H1 (cell line): ENCODE results near the gene SPDYC. TPM values are rescaled to one million over a fixed set of nuclear protein-coding genes. Genes with fewer than 3 reads are reported as not detected.

Experiments
- CTCF ChIA-PET: fragments of 300-600 bp; sonication (Branson Sonifier 250); formaldehyde crosslinking; loops from one replicate; lab custom pipeline; 2021; ENCODE audit not compliant: partially characterized antibody; lab: Charles Lee
- POLR2A ChIA-PET: fragments of 300-600 bp; sonication (Branson Sonifier 250); formaldehyde crosslinking; loops from one replicate; lab custom pipeline; 2021; ENCODE audit warnings: inconsistent platforms; ENCODE audit not compliant: partially characterized antibody; lab: Charles Lee
- DNase-seq, 2 experiments: peaks; one replicate each; pipeline versions ENCODE4 v3.0.0 to v3.0.0-alpha.2; 2010 to 2022; ENCODE audit warnings: low spot score in 2 of 2, low read depth in 1 of 2, mixed read lengths in 1 of 2
- FAIRE-seq: peaks from 2 replicates; lab custom pipeline; 2011; peaks lifted over from hg19 to GRCh38; lab: Jason Lieb, UNC
- H2AFZ ChIP-seq: 2 replicates; pipeline ENCODE4 v1.8.1; 2012; ENCODE audit warnings: low read length, inconsistent platforms
- H2AK5ac ChIP-seq: 2 replicates; pipeline ENCODE4 v1.6.1; 2013; ENCODE audit warnings: low read depth, low read length
- H2BK120ac ChIP-seq: replicated peaks from 2 replicates; pipeline ENCODE3; 2013; ENCODE audit warnings: low read depth, low read length, inconsistent platforms
- H2BK12ac ChIP-seq: 2 replicates; pipeline ENCODE4 v1.6.1; 2013; ENCODE audit warnings: low read depth, low read length
- H2BK15ac ChIP-seq: 2 replicates; pipeline ENCODE4 v1.6.1; 2013; ENCODE audit warnings: low read length
- H2BK20ac ChIP-seq: 2 replicates; pipeline ENCODE4 v1.6.1; 2013; ENCODE audit warnings: low read length
- H2BK5ac ChIP-seq: 2 replicates; pipeline ENCODE4 v1.6.1; 2013; ENCODE audit warnings: low read depth, low read length
- H3K14ac ChIP-seq: 2 replicates; pipeline ENCODE4 v1.6.1; 2013; ENCODE audit warnings: inconsistent platforms; ENCODE audit not compliant: insufficient read length
- H3K18ac ChIP-seq: 2 replicates; pipeline ENCODE4 v1.6.1; 2013; ENCODE audit warnings: low read length; ENCODE audit errors: extremely low read depth
- H3K23ac ChIP-seq: 2 replicates; pipeline ENCODE4 v1.6.1; 2013; ENCODE audit warnings: inconsistent platforms; ENCODE audit not compliant: insufficient read length
- H3K23me2 ChIP-seq: 2 replicates; pipeline ENCODE4 v1.6.1; 2013; ENCODE audit warnings: low read depth, low read length
- H3K27ac ChIP-seq: 2 replicates; pipeline ENCODE4 v1.6.1; 2011; ENCODE audit warnings: low read depth, low read length, inconsistent platforms
- H3K27me3 ChIP-seq, 4 experiments: replicated peaks in 1 of 4; 1 replicate in 1 of 4; 2 replicates in 3 of 4; pipeline versions ENCODE4 v1.6.1 to v1.8.1; 2011 to 2013; ENCODE audit warnings: low read length in 3 of 4, mild to moderate bottlenecking in 3 of 4, inconsistent platforms in 2 of 4, mixed read lengths in 2 of 4, moderate library complexity in 1 of 4; ENCODE audit not compliant: control insufficient read depth in 3 of 4, insufficient read depth in 3 of 4; ENCODE audit errors: extremely low read depth in 1 of 4
- H3K36me3 ChIP-seq, 4 experiments: 2 replicates each; pipeline versions ENCODE4 v1.6.1 to v1.8.1; 2011 to 2013; ENCODE audit warnings: mild to moderate bottlenecking in 4 of 4, low read length in 3 of 4, moderate library complexity in 2 of 4, control low read depth in 1 of 4, inconsistent platforms in 1 of 4; ENCODE audit not compliant: insufficient read depth in 4 of 4, control insufficient read depth in 2 of 4
- H3K4ac ChIP-seq: replicated peaks from 2 replicates; pipeline ENCODE3; 2013; ENCODE audit warnings: low read length, low read depth, mixed read lengths, inconsistent platforms; ENCODE audit not compliant: insufficient read length
- H3K4me1 ChIP-seq, 4 experiments: replicated peaks in 1 of 4; 1 replicate in 1 of 4; 2 replicates in 3 of 4; pipeline versions ENCODE4 v1.6.1 to v1.8.1; 2011 to 2013; ENCODE audit warnings: low read length in 3 of 4, inconsistent platforms in 2 of 4, mixed read lengths in 1 of 4; ENCODE audit not compliant: insufficient read depth in 4 of 4, control insufficient read depth in 3 of 4
- H3K4me2 ChIP-seq, 2 experiments: 2 replicates each; pipeline versions ENCODE4 v1.6.1 to v1.8.1; 2011 to 2013; ENCODE audit warnings: low read depth in 2 of 2, low read length in 2 of 2, control low read depth in 1 of 2, inconsistent platforms in 1 of 2, mild to moderate bottlenecking in 1 of 2; ENCODE audit not compliant: insufficient read depth in 1 of 2
- H3K4me3 ChIP-seq, 4 experiments: fragments of 200-600, 300-600 bp in 1 of 4; sonication (generic), shearing (Covaris generic), sonication (Bioruptor Twin) in 1 of 4; 2 replicates each; pipeline versions ENCODE4 v1.5.1 to v1.8.1; 2011 to 2016; ENCODE audit warnings: low read length in 4 of 4, low read depth in 3 of 4, control low read depth in 2 of 4, inconsistent platforms in 2 of 4, mild to moderate bottlenecking in 2 of 4, mixed read lengths in 1 of 4, moderate library complexity in 1 of 4; ENCODE audit not compliant: insufficient read depth in 2 of 4; ENCODE audit errors: extremely low read depth in 1 of 4
- H3K56ac ChIP-seq: replicated peaks from 2 replicates; pipeline ENCODE3; 2013; ENCODE audit warnings: low read depth, mild to moderate bottlenecking, mixed read lengths, low read length, inconsistent platforms; ENCODE audit not compliant: insufficient read length
- H3K79me1 ChIP-seq: 2 replicates; pipeline ENCODE4 v1.6.1; 2013; ENCODE audit warnings: low read depth, low read length, control low read depth
- H3K79me2 ChIP-seq, 2 experiments: 2 replicates each; pipeline versions ENCODE4 v1.6.1 to v1.8.1; 2012 to 2013; ENCODE audit warnings: low read length in 2 of 2, mild to moderate bottlenecking in 2 of 2, inconsistent platforms in 1 of 2; ENCODE audit not compliant: insufficient read depth in 2 of 2, control insufficient read depth in 1 of 2
- H3K9ac ChIP-seq, 4 experiments: replicated peaks in 1 of 4; 1 replicate in 1 of 4; 2 replicates in 3 of 4; pipeline versions ENCODE4 v1.6.1 to v1.8.1; 2011 to 2013; ENCODE audit warnings: low read depth in 3 of 4, low read length in 3 of 4, control low read depth in 2 of 4, mild to moderate bottlenecking in 2 of 4, moderate library complexity in 2 of 4, inconsistent platforms in 1 of 4; ENCODE audit errors: extremely low read depth in 1 of 4
- H3K9me3 ChIP-seq, 2 experiments: 2 replicates each; pipeline versions ENCODE4 v1.6.1 to v1.8.1; 2012 to 2013; ENCODE audit warnings: mild to moderate bottlenecking in 2 of 2, moderate library complexity in 2 of 2, control low read depth in 1 of 2, inconsistent platforms in 1 of 2, low read depth in 1 of 2, low read length in 1 of 2, mixed read lengths in 1 of 2; ENCODE audit not compliant: insufficient read depth in 2 of 2
- H4K20me1 ChIP-seq, 2 experiments: replicated peaks in 1 of 2; 2 replicates each; pipeline versions ENCODE3 to v1.8.1; 2011 to 2013; ENCODE audit warnings: inconsistent platforms in 2 of 2, low read length in 2 of 2, mild to moderate bottlenecking in 1 of 2; ENCODE audit not compliant: insufficient read depth in 2 of 2, control insufficient read depth in 1 of 2
- H4K5ac ChIP-seq: 2 replicates; pipeline ENCODE4 v1.6.1; 2013; ENCODE audit warnings: low read length, low read depth, mixed read lengths, inconsistent platforms; ENCODE audit not compliant: insufficient read length
- H4K8ac ChIP-seq: 2 replicates; pipeline ENCODE4 v1.8.0; 2013; ENCODE audit warnings: mild to moderate bottlenecking, moderate library complexity, low read length, inconsistent platforms; ENCODE audit not compliant: insufficient read depth; ENCODE audit errors: extremely low read depth
- H4K91ac ChIP-seq: replicated peaks from 2 replicates; pipeline ENCODE3; 2013; ENCODE audit warnings: low read length, mixed read lengths, inconsistent platforms; ENCODE audit not compliant: insufficient read length
- EGR1 ChIP-seq: IDR thresholded peaks from 2 replicates; pipeline ENCODE4 v1.6.1; 2011; ENCODE audit warnings: low read depth, low read length, borderline replicate concordance
- NRF1 ChIP-seq: IDR thresholded peaks from 2 replicates; pipeline ENCODE4 v1.6.1; 2011; ENCODE audit warnings: mild to moderate bottlenecking, low read depth, low read length, improper control_type of control experiment
- SP2 ChIP-seq: IDR thresholded peaks from 2 replicates; pipeline ENCODE4 v1.6.1; 2012; ENCODE audit warnings: mild to moderate bottlenecking, low read length, inconsistent platforms
- TBP ChIP-seq: IDR thresholded peaks from 2 replicates; pipeline ENCODE4 v1.6.1; 2011; ENCODE audit warnings: low read depth, low read length, improper control_type of control experiment
- WGBS, 2 experiments: shearing (Covaris generic) in 1 of 2; methylation state at CpG; one replicate each; pipeline versions ENCODE4 v1.1.6 to v1.1.7; 2013 to 2015; ENCODE audit warnings: low lambda C conversion rate in 2 of 2, mixed read lengths in 2 of 2, inconsistent platforms in 1 of 2, low coverage in 1 of 2, missing lambda C conversion rate in 1 of 2; ENCODE audit not compliant: insufficient replicate concordance in 2 of 2, insufficient coverage in 1 of 2, insufficient read length in 1 of 2; ENCODE audit errors: extremely low coverage in 1 of 2, missing lambda C conversion rate in 1 of 2; 5-methylcytosine and 5-hydroxymethylcytosine counted together
- polyA plus RNA-seq, 7 experiments: library from polyadenylated mRNA; depleted of rRNA in 3 of 7; stranded (reverse) in 5 of 7; unstranded in 2 of 7; fragments of >200 nt in 5 of 7; fragments of 200-250 nt in 2 of 7; gene quantifications; 1 replicate in 5 of 7; 2 replicates in 1 of 7; 4 replicates in 1 of 7; pipeline versions ENCODE4 v1.2.1 to v1.2.3, GENCODE V29; 2011 to 2013; ENCODE audit warnings: missing spikeins in 2 of 7, mixed read lengths in 2 of 7
- total RNA-seq: library from RNA; stranded (reverse); fragmentation: NEBNext Ultra II Directional; extraction: Animal tissue kit (Norgen Biotek cat#: 25700); gene quantifications from 2 replicates; pipeline ENCODE4 v1.2.1, GENCODE V29; 2021

SPDYC gene
- total and polyA plus RNA-seq, 2 of the 8 experiments (the other 6 are each of a cell fraction or from before 2014, with no cell fraction given), result 0.15 TPM; not detected in 1

- Histone ChIP-seq H3K18ac (no peak overlapping the region), H3K27ac (no peak overlapping the region), H3K79me2 (no peaks in the 10 kb centered on the region; a peak in 2 of 4 replicates), H3K4ac (no peak overlapping the region), H3K56ac (no peak overlapping the region), H3K36me3 (peaks cover 10 to 82% (median 34%) of the 10 kb centered on the region in 4 experiments; a peak in 7 of 8 replicates), H2AK5ac (no peak overlapping the region), H2AFZ (no peak overlapping the region), H3K14ac (no peak overlapping the region), H2BK120ac (no peak overlapping the region), H3K79me1 (0 out of 2 replicates have a peak, but pooled peaks cover 2% of the 10 kb centered on the region), H3K9ac (no peak overlapping the region), H3K9me3 (no peaks in the 10 kb centered on the region), H3K4me3 (no peak overlapping the region), H2BK5ac (no peak overlapping the region), H2BK15ac (no peak overlapping the region), H4K91ac (no peak overlapping the region), H3K4me2 (no peak overlapping the region), H2BK20ac (no peak overlapping the region), H2BK12ac (no peak overlapping the region), H3K27me3 (no peaks in the 10 kb centered on the region), H4K5ac (no peak overlapping the region), H3K23ac (no peak overlapping the region), H3K4me1 (no peaks in the 10 kb centered on the region), H3K23me2 (no peaks in the 10 kb centered on the region), H4K8ac (no peak overlapping the region), H4K20me1 (peaks cover 0 to 2% of the 10 kb centered on the region in 2 experiments)
- DNase-seq (no peak), FAIRE-seq (no peak)
- TF ChIP-seq SP2, result no peak
- TF ChIP-seq EGR1, result no peak
- TF ChIP-seq TBP, result no peak
- no peak for TF ChIP-seq NRF1
- ChIA-PET CTCF (interaction anchor here (1.2 kb wide), 1 partner anchor 9 kb away, joined by 3 read pairs; no protein-coding TSS in a partner anchor), POLR2A (interaction anchor here (1.1 kb wide), 1 partner anchor 15 kb away, joined by 5 read pairs; no protein-coding TSS in a partner anchor)
- 95% methylated on average over 2 of the region's 2 CpGs; no CpG with 5 or more reads in 1 of the 2 experiments for WGBS, 2 experiments
Measured at GRCh38 chr11:65194564-65194963, 24.5 kb downstream of the SPDYC start.
